HCT116 (cell line): ENCODE data around the gene NOTCH4. TPM values are rescaled to one million over a fixed set of nuclear protein-coding genes. Genes with fewer than 3 reads are reported as not detected.

Source experiments
- ATAC-seq: fragments of 200-7000 bp; cut with Tn5 transposase; 2 replicates; pipeline ENCODE4 v1.9.1; 2020; ENCODE audit warnings: mild to moderate bottlenecking, moderate library complexity
- BruUV-seq: library from RNA; stranded (reverse); fragments of 400-500 nt; replicated peaks from 2 replicates; lab custom pipeline; 2021; lab: Mats Ljungman, UMichigan
- CTCF ChIA-PET: fragments of 300-600 bp; sonication (Branson Sonifier 250); formaldehyde crosslinking; loops from one replicate; lab custom pipeline; 2021; ENCODE audit warnings: antibody characterized with exemption; lab: Charles Lee
- POLR2A ChIA-PET: fragments of 300-600, 350-600 bp; sonication (Branson Sonifier 250); formaldehyde crosslinking; loops from one replicate; lab custom pipeline; 2021; ENCODE audit warnings: antibody characterized with exemption; lab: Charles Lee
- RAD21 ChIA-PET, 2 experiments: fragments of 300-600 bp; sonication (Branson Sonifier 250); formaldehyde crosslinking; loops; one replicate each; lab custom pipeline; 2023; ENCODE audit warnings: low total read pairs in 2 of 2; ENCODE audit not compliant: uncharacterized antibody in 2 of 2, unreplicated experiment in 2 of 2, low non-redundant PET in 1 of 2; lab: Charles Lee
- DNase-seq: peaks from one replicate; pipeline ENCODE4 v3.0.0-alpha.2; 2010; ENCODE audit warnings: low read depth, low spot score
- H2AFZ ChIP-seq: fragments of 200-600 bp; shearing (Covaris generic), sonication (generic); 2 replicates; pipeline ENCODE4 v1.6.1; 2017; ENCODE audit warnings: low read depth, mixed run types, mixed read lengths, antibody characterized with exemption, low read length; ENCODE audit not compliant: poor library complexity, severe bottlenecking
- H3K27ac ChIP-seq: 2 replicates; pipeline ENCODE4 v1.5.1; 2012; ENCODE audit warnings: low read depth, low read length
- H3K27me3 ChIP-seq: fragments of 200-600 bp; sonication (generic); 2 replicates; pipeline ENCODE4 v1.6.1; 2016; ENCODE audit warnings: mixed run types, low read length, mixed read lengths; ENCODE audit not compliant: insufficient read depth
- H3K36me3 ChIP-seq, 2 experiments: fragments of 200-500 bp in 1 of 2; fragments of 200-600 bp in 1 of 2; sonication (Bioruptor generic) in 1 of 2; sonication (generic) in 1 of 2; 2 replicates each; pipeline versions ENCODE4 v1.5.1 to v1.6.1; 2014 to 2016; ENCODE audit warnings: low read length in 2 of 2, inconsistent platforms in 1 of 2, mixed read lengths in 1 of 2, mixed run types in 1 of 2; ENCODE audit not compliant: insufficient read depth in 2 of 2, control insufficient read depth in 1 of 2
- H3K4me1 ChIP-seq, 2 experiments: fragments of 200-600 bp in 1 of 2; sonication (generic) in 1 of 2; 2 replicates each; pipeline versions ENCODE4 v1.5.1 to v1.6.1; 2012 to 2017; ENCODE audit warnings: low read length in 2 of 2, inconsistent platforms in 1 of 2, mild to moderate bottlenecking in 1 of 2, mixed read lengths in 1 of 2, mixed run types in 1 of 2, moderate library complexity in 1 of 2; ENCODE audit not compliant: insufficient read depth in 2 of 2, control insufficient read depth in 1 of 2
- H3K4me2 ChIP-seq: fragments of 200-600 bp; sonication (generic); 2 replicates; pipeline ENCODE4 v1.6.1; 2017; ENCODE audit warnings: mixed run types, low read length, mixed read lengths
- H3K4me3 ChIP-seq, 2 experiments: fragments of 200-600 bp in 1 of 2; sonication (generic) in 1 of 2; replicated peaks in 1 of 2; 2 replicates each; pipeline ENCODE4 v1.5.1; 2011 to 2016; ENCODE audit warnings: low read length in 2 of 2, control low read depth in 1 of 2, low read depth in 1 of 2, mild to moderate bottlenecking in 1 of 2, mixed read lengths in 1 of 2, mixed run types in 1 of 2
- H3K79me2 ChIP-seq: fragments of 200-600 bp; sonication (generic); 2 replicates; pipeline ENCODE4 v1.6.1; 2017; ENCODE audit warnings: mild to moderate bottlenecking, mixed run types, low read length, moderate library complexity, mixed read lengths; ENCODE audit not compliant: insufficient read depth
- H3K9ac ChIP-seq: fragments of 200-600 bp; sonication (generic); 2 replicates; pipeline ENCODE4 v1.6.1; 2016; ENCODE audit warnings: low read length, mixed read lengths
- H3K9me2 ChIP-seq: fragments of 200-600 bp; sonication (generic), shearing (Covaris generic); 2 replicates; pipeline ENCODE4 v1.6.1; 2017; ENCODE audit warnings: mixed run types, mild to moderate bottlenecking, moderate library complexity; ENCODE audit not compliant: insufficient read depth
- H3K9me3 ChIP-seq, 2 experiments: fragments of 200-500 bp in 1 of 2; fragments of 200-600 bp in 1 of 2; sonication (Bioruptor generic) in 1 of 2; sonication (generic) in 1 of 2; 2 replicates each; pipeline ENCODE4 v1.6.1; 2014 to 2017; ENCODE audit warnings: low read length in 2 of 2, mixed read lengths in 2 of 2, inconsistent platforms in 1 of 2, low read depth in 1 of 2, mild to moderate bottlenecking in 1 of 2, mixed run types in 1 of 2, moderate library complexity in 1 of 2; ENCODE audit not compliant: control insufficient read depth in 1 of 2, insufficient read depth in 1 of 2
- H4K20me1 ChIP-seq: fragments of 200-600 bp; sonication (generic), shearing (Covaris generic); 2 replicates; pipeline ENCODE4 v1.6.1; 2017; ENCODE audit warnings: mixed run types, mild to moderate bottlenecking, moderate library complexity; ENCODE audit not compliant: insufficient read depth
- CBX3 ChIP-seq: IDR thresholded peaks from 2 replicates; pipeline ENCODE4 v1.6.1; 2012; ENCODE audit warnings: low read depth
- EGR1 ChIP-seq: IDR thresholded peaks from 2 replicates; pipeline ENCODE4 v1.6.1; 2012; ENCODE audit warnings: low read depth
- EZH2phosphoT487 ChIP-seq: fragments of 200-600 bp; IDR thresholded peaks from 2 replicates; pipeline ENCODE4 v1.6.1; 2018; ENCODE audit warnings: antibody characterized with exemption, borderline replicate concordance
- SIN3A ChIP-seq: IDR thresholded peaks from 2 replicates; pipeline ENCODE4 v1.6.1; 2012; ENCODE audit warnings: low read depth
- SRF ChIP-seq: IDR thresholded peaks from 2 replicates; pipeline ENCODE4 v1.6.1; 2012; ENCODE audit warnings: low read depth
- TCF7L2 ChIP-seq: IDR thresholded peaks from 2 replicates; pipeline ENCODE4 v1.7.0; 2011; ENCODE audit warnings: borderline replicate concordance, inconsistent platforms; ENCODE audit not compliant: insufficient read depth, insufficient read length; ENCODE audit errors: extremely low read depth
- ZFX ChIP-seq: fragments of 450-650 bp; IDR thresholded peaks from 2 replicates; pipeline ENCODE4 v1.6.1; 2017
- intact Hi-C: fragments of 100-400 bp; cut with micrococcal nuclease; formaldehyde crosslinking; loops from 2 replicates; pipeline ENCODE4 v1.10.0; 2022
- total RNA-seq: library from RNA; stranded (reverse); gene quantifications from one replicate; pipeline ENCODE4 v1.2.1, GENCODE V29; 2021; ENCODE audit not compliant: unreplicated experiment
- TF ChIP-seq, protein P1 (sequence below): IDR thresholded peaks from 2 replicates; pipeline ENCODE4 v1.6.1; 2012
- TF ChIP-seq, protein P2 (sequence below): IDR thresholded peaks from 2 replicates; pipeline ENCODE4 v1.6.1; 2012; ENCODE audit warnings: low read depth
- TF ChIP-seq, protein P3 (sequence below): IDR thresholded peaks from 2 replicates; pipeline ENCODE4 v1.6.1; 2012

NOTCH4 gene
- total RNA-seq, 1 experiment from 2014 or later, result 0.81 TPM

DNA sequence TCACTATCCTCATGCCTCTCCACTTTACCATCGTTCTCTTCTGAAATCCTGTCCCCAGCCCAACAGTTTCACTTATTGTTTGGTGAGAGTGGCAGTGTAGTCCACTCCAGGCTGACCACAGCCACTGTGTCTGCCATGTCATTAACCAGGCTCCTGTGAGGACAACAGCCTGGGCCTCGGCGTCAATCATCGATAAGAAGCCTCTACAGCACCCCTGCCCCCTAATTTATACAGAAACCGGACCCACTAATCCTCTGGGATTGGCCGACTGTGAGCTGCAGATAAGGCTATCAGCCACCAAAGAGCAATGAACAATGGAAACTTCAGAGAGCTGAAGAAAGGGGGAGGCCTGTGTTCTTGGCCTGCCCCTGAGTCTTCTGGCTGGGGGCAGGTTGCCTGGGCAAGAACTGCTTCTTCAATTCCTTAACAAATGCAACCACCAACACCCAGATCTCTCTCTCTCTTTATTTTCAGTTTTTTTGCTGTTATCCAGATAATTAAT, 56.1 kb downstream of the NOTCH4 start:
- no peaks in the 10 kb centered on the region for H3K79me2 ChIP-seq
- H3K4me1 ChIP-seq, result peaks cover 0 to 5% of the 10 kb centered on the region in 2 experiments; a peak in 3 of 4 replicates
- RAD21 ChIA-PET, result no interaction called here
- TF ChIP-seq TCF7L2, result no peak
- TF ChIP-seq, protein P1, sequence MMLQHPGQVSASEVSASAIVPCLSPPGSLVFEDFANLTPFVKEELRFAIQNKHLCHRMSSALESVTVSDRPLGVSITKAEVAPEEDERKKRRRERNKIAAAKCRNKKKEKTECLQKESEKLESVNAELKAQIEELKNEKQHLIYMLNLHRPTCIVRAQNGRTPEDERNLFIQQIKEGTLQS, result no peak
- TF ChIP-seq, protein P2, sequence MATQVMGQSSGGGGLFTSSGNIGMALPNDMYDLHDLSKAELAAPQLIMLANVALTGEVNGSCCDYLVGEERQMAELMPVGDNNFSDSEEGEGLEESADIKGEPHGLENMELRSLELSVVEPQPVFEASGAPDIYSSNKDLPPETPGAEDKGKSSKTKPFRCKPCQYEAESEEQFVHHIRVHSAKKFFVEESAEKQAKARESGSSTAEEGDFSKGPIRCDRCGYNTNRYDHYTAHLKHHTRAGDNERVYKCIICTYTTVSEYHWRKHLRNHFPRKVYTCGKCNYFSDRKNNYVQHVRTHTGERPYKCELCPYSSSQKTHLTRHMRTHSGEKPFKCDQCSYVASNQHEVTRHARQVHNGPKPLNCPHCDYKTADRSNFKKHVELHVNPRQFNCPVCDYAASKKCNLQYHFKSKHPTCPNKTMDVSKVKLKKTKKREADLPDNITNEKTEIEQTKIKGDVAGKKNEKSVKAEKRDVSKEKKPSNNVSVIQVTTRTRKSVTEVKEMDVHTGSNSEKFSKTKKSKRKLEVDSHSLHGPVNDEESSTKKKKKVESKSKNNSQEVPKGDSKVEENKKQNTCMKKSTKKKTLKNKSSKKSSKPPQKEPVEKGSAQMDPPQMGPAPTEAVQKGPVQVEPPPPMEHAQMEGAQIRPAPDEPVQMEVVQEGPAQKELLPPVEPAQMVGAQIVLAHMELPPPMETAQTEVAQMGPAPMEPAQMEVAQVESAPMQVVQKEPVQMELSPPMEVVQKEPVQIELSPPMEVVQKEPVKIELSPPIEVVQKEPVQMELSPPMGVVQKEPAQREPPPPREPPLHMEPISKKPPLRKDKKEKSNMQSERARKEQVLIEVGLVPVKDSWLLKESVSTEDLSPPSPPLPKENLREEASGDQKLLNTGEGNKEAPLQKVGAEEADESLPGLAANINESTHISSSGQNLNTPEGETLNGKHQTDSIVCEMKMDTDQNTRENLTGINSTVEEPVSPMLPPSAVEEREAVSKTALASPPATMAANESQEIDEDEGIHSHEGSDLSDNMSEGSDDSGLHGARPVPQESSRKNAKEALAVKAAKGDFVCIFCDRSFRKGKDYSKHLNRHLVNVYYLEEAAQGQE, result no peak
- no peak for TF ChIP-seq EGR1
- TF ChIP-seq, protein P3, sequence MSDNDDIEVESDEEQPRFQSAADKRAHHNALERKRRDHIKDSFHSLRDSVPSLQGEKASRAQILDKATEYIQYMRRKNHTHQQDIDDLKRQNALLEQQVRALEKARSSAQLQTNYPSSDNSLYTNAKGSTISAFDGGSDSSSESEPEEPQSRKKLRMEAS, result no peak
- TF ChIP-seq EZH2phosphoT487, result no peak
- no peak for TF ChIP-seq ZFX
- TF ChIP-seq SRF, result no peak
- TF ChIP-seq CBX3, result no peak
- TF ChIP-seq SIN3A, result no peak
- H3K9ac ChIP-seq, result no peak overlapping the region
- no peak overlapping the region for H3K27ac ChIP-seq
- peaks cover 4 to 15% of the 10 kb centered on the region in 2 experiments; a peak in 3 of 4 replicates for H3K36me3 ChIP-seq
- intact Hi-C loops, result no loop called here
- DNase-seq, result no peak
- no peaks in the 10 kb centered on the region for H4K20me1 ChIP-seq
- H3K27me3 ChIP-seq, result no peaks in the 10 kb centered on the region
- H3K9me3 ChIP-seq, result no peaks in the 10 kb centered on the region
- no peak overlapping the region for H2AFZ ChIP-seq
- no peak for ATAC-seq
- TSS peak; percentile 33 for BruUV-seq
- H3K4me2 ChIP-seq, result no peak overlapping the region
- POLR2A ChIA-PET, result no interaction called here
- no peaks in the 10 kb centered on the region for H3K9me2 ChIP-seq
- CTCF ChIA-PET, result no interaction called here
- H3K4me3 ChIP-seq, result no peak overlapping the region
